ENCODE data around the gene ASPM. TPM values are rescaled to one million over a fixed set of nuclear protein-coding genes. Genes with fewer than 3 reads are reported as not detected.

ASPM gene
- total and polyA plus RNA-seq, 9 of the 15 experiments (the other 6 are each of a cell fraction or from before 2014, with no cell fraction given), result 22.7 to 84.4 (median 46.4) TPM

DNA sequence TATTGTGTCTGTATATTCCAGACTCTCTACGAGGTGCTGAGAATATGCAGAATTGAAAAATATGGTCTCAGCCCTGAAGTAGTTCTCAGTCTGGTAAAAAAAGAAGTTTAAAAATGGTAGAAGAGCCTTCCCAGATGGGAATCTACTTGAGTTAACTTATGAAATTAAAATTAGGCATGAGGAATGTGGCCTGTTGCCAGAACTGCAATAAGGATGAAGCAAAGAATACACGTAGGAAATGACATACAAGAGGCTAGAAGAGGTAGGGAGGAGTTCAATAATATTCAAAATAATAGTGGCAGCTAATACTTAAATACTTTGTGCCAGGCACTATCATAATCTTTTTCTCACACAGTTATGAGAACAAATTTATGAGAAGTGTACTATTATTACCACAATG is 6.3 kb downstream of the ASPM start:
- TF ChIP-seq NRF1 (conservative IDR thresholded peaks at IDR 0.05 in 1 of 2, IDR thresholded peaks at IDR 0.05 in 1 of 2) (no peak), POLR2AphosphoS2 (IDR thresholded peaks at IDR 0.05; ENCODE audit: low read length) (no peak), CBX3 (IDR thresholded peaks at IDR 0.05; ENCODE audit: borderline replicate concordance in 1 of 2, low read length in 2 of 2) (no peak), RBM39 (optimal IDR thresholded peaks at IDR 0.05; ENCODE audit: low read depth, low read length) (no peak), POLR2H (tag; IDR thresholded peaks at IDR 0.05; ENCODE audit: low read depth) (no peak), PCBP1 (IDR thresholded peaks at IDR 0.05; ENCODE audit: low read depth, low read length, poor library complexity, severe bottlenecking) (no peak), ZNF668 (CRISPR knock-in tag; IDR thresholded peaks at IDR 0.05) (no peak), MTA1 (IDR thresholded peaks at IDR 0.05; ENCODE audit: borderline replicate concordance) (no peak)
- TF ChIP-seq, protein P1, sequence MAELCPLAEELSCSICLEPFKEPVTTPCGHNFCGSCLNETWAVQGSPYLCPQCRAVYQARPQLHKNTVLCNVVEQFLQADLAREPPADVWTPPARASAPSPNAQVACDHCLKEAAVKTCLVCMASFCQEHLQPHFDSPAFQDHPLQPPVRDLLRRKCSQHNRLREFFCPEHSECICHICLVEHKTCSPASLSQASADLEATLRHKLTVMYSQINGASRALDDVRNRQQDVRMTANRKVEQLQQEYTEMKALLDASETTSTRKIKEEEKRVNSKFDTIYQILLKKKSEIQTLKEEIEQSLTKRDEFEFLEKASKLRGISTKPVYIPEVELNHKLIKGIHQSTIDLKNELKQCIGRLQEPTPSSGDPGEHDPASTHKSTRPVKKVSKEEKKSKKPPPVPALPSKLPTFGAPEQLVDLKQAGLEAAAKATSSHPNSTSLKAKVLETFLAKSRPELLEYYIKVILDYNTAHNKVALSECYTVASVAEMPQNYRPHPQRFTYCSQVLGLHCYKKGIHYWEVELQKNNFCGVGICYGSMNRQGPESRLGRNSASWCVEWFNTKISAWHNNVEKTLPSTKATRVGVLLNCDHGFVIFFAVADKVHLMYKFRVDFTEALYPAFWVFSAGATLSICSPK (IDR thresholded peaks at IDR 0.05; ENCODE audit: borderline replicate concordance), result no peak
- TF ChIP-seq, protein P2, sequence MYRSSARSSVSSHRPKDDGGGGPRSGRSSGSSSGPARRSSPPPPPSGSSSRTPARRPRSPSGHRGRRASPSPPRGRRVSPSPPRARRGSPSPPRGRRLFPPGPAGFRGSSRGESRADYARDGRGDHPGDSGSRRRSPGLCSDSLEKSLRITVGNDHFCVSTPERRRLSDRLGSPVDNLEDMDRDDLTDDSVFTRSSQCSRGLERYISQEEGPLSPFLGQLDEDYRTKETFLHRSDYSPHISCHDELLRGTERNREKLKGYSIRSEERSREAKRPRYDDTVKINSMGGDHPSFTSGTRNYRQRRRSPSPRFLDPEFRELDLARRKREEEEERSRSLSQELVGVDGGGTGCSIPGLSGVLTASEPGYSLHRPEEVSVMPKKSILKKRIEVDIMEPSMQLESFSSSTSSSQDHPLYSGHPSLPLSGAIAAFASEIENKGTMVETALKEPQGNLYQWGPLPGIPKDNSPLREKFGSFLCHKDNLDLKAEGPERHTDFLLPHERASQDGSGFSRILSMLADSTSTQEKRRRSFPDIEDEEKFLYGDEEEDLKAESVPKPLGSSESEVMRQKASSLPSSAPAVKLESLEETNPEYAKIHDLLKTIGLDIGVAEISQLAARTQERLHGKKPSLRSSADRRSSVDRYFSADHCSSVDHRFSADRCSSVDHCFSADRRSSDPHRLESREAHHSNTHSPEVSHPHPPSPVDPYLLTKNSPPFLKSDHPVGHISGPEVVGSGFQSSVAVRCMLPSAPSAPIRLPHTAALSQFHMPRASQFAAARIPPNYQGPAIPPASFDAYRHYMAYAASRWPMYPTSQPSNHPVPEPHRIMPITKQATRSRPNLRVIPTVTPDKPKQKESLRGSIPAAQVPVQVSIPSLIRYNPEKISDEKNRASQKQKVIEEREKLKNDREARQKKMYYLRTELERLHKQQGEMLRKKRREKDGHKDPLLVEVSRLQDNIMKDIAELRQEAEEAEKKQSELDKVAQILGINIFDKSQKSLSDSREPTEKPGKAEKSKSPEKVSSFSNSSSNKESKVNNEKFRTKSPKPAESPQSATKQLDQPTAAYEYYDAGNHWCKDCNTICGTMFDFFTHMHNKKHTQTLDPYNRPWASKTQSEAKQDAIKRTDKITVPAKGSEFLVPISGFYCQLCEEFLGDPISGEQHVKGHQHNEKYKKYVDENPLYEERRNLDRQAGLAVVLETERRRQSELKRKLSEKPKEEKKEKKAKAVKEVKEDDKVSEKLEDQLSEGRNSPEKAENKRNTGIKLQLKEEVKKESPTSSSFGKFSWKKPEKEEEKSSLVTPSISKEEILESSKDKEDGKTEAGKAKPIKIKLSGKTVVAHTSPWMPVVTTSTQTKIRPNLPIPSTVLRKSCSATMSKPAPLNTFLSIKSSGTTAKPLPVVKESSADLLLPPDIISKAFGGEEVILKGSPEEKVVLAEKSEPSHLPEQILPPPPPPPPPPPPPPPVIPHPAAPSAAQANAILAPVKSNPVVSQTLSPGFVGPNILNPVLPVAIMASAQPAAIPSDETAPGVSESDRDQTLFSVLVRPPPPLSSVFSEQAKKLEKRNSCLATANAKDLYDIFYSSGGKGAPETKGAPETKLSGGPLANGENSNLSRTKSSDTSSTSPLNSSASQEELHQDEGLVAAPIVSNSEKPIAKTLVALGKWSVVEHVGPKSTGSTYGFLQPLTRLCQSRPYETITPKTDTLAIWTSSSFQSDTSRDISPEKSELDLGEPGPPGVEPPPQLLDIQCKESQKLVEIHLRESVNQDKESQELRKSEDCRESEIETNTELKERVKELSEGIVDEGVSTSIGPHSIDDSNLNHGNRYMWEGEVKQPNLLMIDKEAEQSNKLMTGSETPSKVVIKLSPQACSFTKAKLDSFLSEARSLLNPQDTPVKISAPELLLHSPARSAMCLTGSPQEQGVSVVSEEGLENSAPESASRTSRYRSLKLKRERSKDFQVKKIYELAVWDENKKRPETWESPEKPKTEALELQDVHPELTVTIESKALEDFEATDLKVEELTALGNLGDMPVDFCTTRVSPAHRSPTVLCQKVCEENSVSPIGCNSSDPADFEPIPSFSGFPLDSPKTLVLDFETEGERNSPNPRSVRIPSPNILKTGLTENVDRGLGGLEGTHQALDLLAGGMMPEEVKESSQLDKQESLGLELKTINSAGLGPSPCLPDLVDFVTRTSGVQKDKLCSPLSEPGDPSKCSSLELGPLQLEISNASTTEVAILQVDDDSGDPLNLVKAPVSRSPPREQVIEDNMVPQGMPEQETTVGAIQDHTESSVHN (IDR thresholded peaks at IDR 0.05; ENCODE audit: borderline replicate concordance in 1 of 2, low read depth in 1 of 2), result no peak
- no peaks in the 10 kb centered on the region for H3K9me3 ChIP-seq (replicated peaks; ENCODE audit: control insufficient read depth, insufficient read depth, low read depth, low read length)
- intact Hi-C loops (cut with micrococcal nuclease), result no loop called here
- no TSS peak for BruUV-seq (replicated peaks)
- POLR2A ChIA-PET, result no interaction called here
- 96% methylated on average over 2 of the region's 2 CpGs for WGBS (ENCODE audit: insufficient coverage, low coverage, missing lambda C conversion rate)
- peaks cover 76% of the 10 kb centered on the region for H3K36me3 ChIP-seq (ENCODE audit: control insufficient read depth, insufficient read depth, low read length)
- in situ Hi-C loops (cut with MboI), result no loop called here
- H3K9ac ChIP-seq (ENCODE audit: insufficient read depth in 1 of 2, low read depth in 2 of 2, low read length in 2 of 2), result no peak overlapping the region
- H3K27ac ChIP-seq (ENCODE audit: extremely low read depth, low read depth, low read length), result no peak overlapping the region
- no peak overlapping the region for H2AFZ ChIP-seq (ENCODE audit: low read depth, low read length)
- ATAC-seq (no peak), DNase-seq (ENCODE audit: extremely low read depth in 1 of 4, low spot score in 3 of 4) (no peak), FAIRE-seq (no peak)
- H3K79me2 ChIP-seq (ENCODE audit: control insufficient read depth, insufficient read depth, low read length), result peaks cover 63% of the 10 kb centered on the region
- CTCF ChIA-PET (ENCODE audit: low intra/inter-chr PET ratio), result no interaction called here
- H4K20me1 ChIP-seq (replicated peaks; ENCODE audit: control insufficient read depth, insufficient read depth, low read length), result no peaks in the 10 kb centered on the region; the same call in 1 of the 2 replicates
- no peak overlapping the region for H3K4me3 ChIP-seq
- H3K27me3 ChIP-seq (ENCODE audit: control insufficient read depth in 2 of 2, insufficient read depth in 2 of 2, low read length in 2 of 2), result no peaks in the 10 kb centered on the region
- H3K4me2 ChIP-seq (ENCODE audit: insufficient read depth, low read length), result no peak overlapping the region
- peaks cover 0 to 3% of the 10 kb centered on the region in 2 experiments; a peak in 2 of 5 replicates for H3K4me1 ChIP-seq (replicated peaks in 1 of 2; ENCODE audit: control insufficient read depth in 2 of 2, insufficient read depth in 2 of 2, low read length in 2 of 2)
- H3K9me1 ChIP-seq (ENCODE audit: control insufficient read depth, insufficient read depth, low read length), result no peaks in the 10 kb centered on the region
